CD14-positive monocyte (primary cell): ENCODE data around the gene SNRPA1. TPM values are rescaled to one million over a fixed set of nuclear protein-coding genes. Genes with fewer than 3 reads are reported as not detected.

Source experiments
- DNase-seq, 3 donors: peaks; one replicate each; pipeline ENCODE4 v3.0.0-alpha.2; 2011 to 2022
- H2AFZ ChIP-seq: 2 replicates; pipeline ENCODE4 v1.6.0; 2012; ENCODE audit warnings: mild to moderate bottlenecking, low read depth, low read length, inconsistent platforms; ENCODE audit not compliant: insufficient read depth, poor library complexity, severe bottlenecking
- H3K27ac ChIP-seq, 2 donors: 1 replicate in 1 of 2; 2 replicates in 1 of 2; pipeline ENCODE4 v1.5.1; 2012 to 2013; ENCODE audit warnings: low read length in 2 of 2, control low read depth in 1 of 2, inconsistent platforms in 1 of 2, low read depth in 1 of 2, mild to moderate bottlenecking in 1 of 2
- H3K27me3 ChIP-seq, 2 donors: one replicate each; pipeline versions ENCODE4 v1.6.0 to v1.6.1; 2011 to 2013; ENCODE audit warnings: low read length in 2 of 2; ENCODE audit not compliant: control insufficient read depth in 2 of 2, insufficient read depth in 2 of 2
- H3K36me3 ChIP-seq, 2 donors: replicated peaks in 1 of 2; 1 replicate in 1 of 2; 2 replicates in 1 of 2; pipeline versions ENCODE4 v1.5.1 to v1.6.1; 2012 to 2013; ENCODE audit warnings: low read length in 2 of 2, control low read depth in 1 of 2, inconsistent platforms in 1 of 2, mild to moderate bottlenecking in 1 of 2; ENCODE audit not compliant: insufficient read depth in 2 of 2, control insufficient read depth in 1 of 2
- H3K4me1 ChIP-seq, 2 donors: 1 replicate in 1 of 2; 2 replicates in 1 of 2; pipeline versions ENCODE4 v1.5.1 to v1.6.1; 2012 to 2013; ENCODE audit warnings: low read length in 2 of 2, control low read depth in 1 of 2, inconsistent platforms in 1 of 2, mild to moderate bottlenecking in 1 of 2, moderate library complexity in 1 of 2; ENCODE audit not compliant: insufficient read depth in 2 of 2, control insufficient read depth in 1 of 2
- H3K4me2 ChIP-seq: replicated peaks from 2 replicates; pipeline ENCODE3; 2012; ENCODE audit warnings: low read length, moderate library complexity, mild to moderate bottlenecking; ENCODE audit not compliant: poor library complexity, severe bottlenecking; ENCODE audit errors: extremely low read depth
- H3K4me3 ChIP-seq, 3 experiments: fragments of 200-600 bp in 1 of 3; sonication (generic) in 1 of 3; replicated peaks in 1 of 3; 1 replicate in 2 of 3; 2 replicates in 1 of 3; pipeline ENCODE4 v1.5.1; 2011 to 2013; ENCODE audit warnings: low read length in 3 of 3, mild to moderate bottlenecking in 3 of 3, control low read depth in 2 of 3, low read depth in 2 of 3, inconsistent platforms in 1 of 3, moderate library complexity in 1 of 3
- H3K79me2 ChIP-seq: 2 replicates; pipeline ENCODE4 v1.6.0; 2012; ENCODE audit warnings: mild to moderate bottlenecking, control low read depth, inconsistent platforms, low read length, moderate library complexity; ENCODE audit not compliant: insufficient read depth
- H3K9ac ChIP-seq: 2 replicates; pipeline ENCODE4 v1.6.0; 2017; ENCODE audit warnings: low read length, mild to moderate bottlenecking; ENCODE audit not compliant: insufficient read depth, poor library complexity, severe bottlenecking
- H3K9me3 ChIP-seq, 2 donors: replicated peaks in 1 of 2; 1 replicate in 1 of 2; 2 replicates in 1 of 2; pipeline versions ENCODE4 v1.5.1 to v1.6.1; 2012 to 2013; ENCODE audit warnings: low read length in 2 of 2, control low read depth in 1 of 2; ENCODE audit not compliant: control insufficient read depth in 1 of 2, insufficient read depth in 1 of 2
- H4K20me1 ChIP-seq: 2 replicates; pipeline ENCODE4 v1.6.0; 2012; ENCODE audit warnings: mild to moderate bottlenecking, low read length, control low read depth, moderate library complexity; ENCODE audit not compliant: insufficient read depth
- H3K27ac Mint-ChIP-seq, 7 donors: one replicate each; pipeline ENCODE4 v1.8.0; 2020; ENCODE audit warnings: mild to moderate bottlenecking in 7 of 7, mixed read lengths in 7 of 7, moderate library complexity in 6 of 7, inconsistent platforms in 2 of 7
- H3K27me3 Mint-ChIP-seq, 3 donors: one replicate each; pipeline ENCODE4 v1.8.0; 2021 to 2022; ENCODE audit warnings: low read depth in 3 of 3, mild to moderate bottlenecking in 3 of 3, mixed read lengths in 3 of 3, moderate library complexity in 3 of 3, inconsistent platforms in 1 of 3
- H3K36me3 Mint-ChIP-seq, 2 donors: one replicate each; pipeline ENCODE4 v1.8.0; 2020; ENCODE audit warnings: mixed read lengths in 2 of 2, inconsistent platforms in 1 of 2, mild to moderate bottlenecking in 1 of 2
- H3K4me1 Mint-ChIP-seq: one replicate; pipeline ENCODE4 v1.8.0; 2020; ENCODE audit warnings: mild to moderate bottlenecking, mixed read lengths
- H3K4me3 Mint-ChIP-seq, 2 donors: one replicate each; pipeline ENCODE4 v1.8.0; 2020; ENCODE audit warnings: mild to moderate bottlenecking in 2 of 2, mixed read lengths in 2 of 2, moderate library complexity in 1 of 2
- H3K9me3 Mint-ChIP-seq, 7 donors: one replicate each; pipeline ENCODE4 v1.8.0; 2020 to 2022; ENCODE audit warnings: mixed read lengths in 7 of 7, mild to moderate bottlenecking in 6 of 7, moderate library complexity in 6 of 7, inconsistent platforms in 2 of 7
- CTCF ChIP-seq: fragments of 200-600 bp; IDR thresholded peaks from one replicate; pipeline ENCODE4 v1.8.0; 2022; ENCODE audit warnings: antibody characterized with exemption, mild to moderate bottlenecking
- WGBS: methylation state at CpG from one replicate; pipeline ENCODE4 v1.1.5; 2013; ENCODE audit warnings: missing lambda C conversion rate; ENCODE audit not compliant: insufficient coverage; 5-methylcytosine and 5-hydroxymethylcytosine counted together
- intact Hi-C, 2 donors: fragments of 100-400 bp; cut with micrococcal nuclease; formaldehyde crosslinking; loops; one replicate each; pipeline versions ENCODE4 v1.15.0 to v1.15.1; 2023
- polyA plus RNA-seq, 3 donors: library from polyadenylated mRNA; depleted of rRNA in 1 of 3; unstranded in 2 of 3; stranded (reverse) in 1 of 3; fragments of 300-500 nt in 2 of 3; fragments of >200 nt in 1 of 3; fragmentation: Illumina TruSeq in 2 of 3; gene quantifications; 1 replicate in 2 of 3; 2 replicates in 1 of 3; pipeline ENCODE4 v1.2.3, GENCODE V29; 2012 to 2021

Gene SNRPA1
- polyA plus RNA-seq, 3 donors, result 23.8 to 65.5 (median 35.4) TPM

GRCh38 chr15:101329309-101329863, 34.3 kb upstream of the SNRPA1 start:
- Mint-ChIP-seq H3K9me3 (peaks cover 6 to 17% (median 11%) of the 10 kb centered on the region in 7 donors), H3K27me3 (peaks cover 23 to 40% (median 26%) of the 10 kb centered on the region in 3 donors), H3K27ac (peak overlapping the region in 1 of 7 donors; percentile 64), H3K36me3 (no peaks in the 10 kb centered on the region), H3K4me1 (no peaks in the 10 kb centered on the region), H3K4me3 (no peak overlapping the region)
- Histone ChIP-seq H3K79me2 (no peaks in the 10 kb centered on the region), H3K27me3 (peaks cover 0 to 4% of the 10 kb centered on the region in 2 donors), H2AFZ (no peak overlapping the region), H3K27ac (no peak overlapping the region), H3K4me3 (no peak overlapping the region), H3K9ac (no peak overlapping the region), H3K4me1 (peaks cover 0 to under 1% of the 10 kb centered on the region in 2 donors), H3K4me2 (no peak overlapping the region), H3K9me3 (peaks cover 16 to 17% of the 10 kb centered on the region in 2 donors), H4K20me1 (no peaks in the 10 kb centered on the region), H3K36me3 (no peaks in the 10 kb centered on the region)
- 77% methylated on average over 14 of the region's 14 CpGs for WGBS
- DNase-seq, result no peak
- no peak for TF ChIP-seq CTCF
- intact Hi-C loops, result no loop called here

GRCh38 chr15:101328001-101328400, 33.0 kb upstream of the SNRPA1 start:
- H3K4me2 ChIP-seq, result no peak overlapping the region
- Mint-ChIP-seq H3K9me3 (peaks cover 0 to 7% (median 5%) of the 10 kb centered on the region in 7 donors), H3K27ac (no peak overlapping the region)

More at GRCh38 chr15:101328001-101328400, 33.0 kb upstream of the SNRPA1 start:
- Histone ChIP-seq H3K27ac (no peak overlapping the region), H3K4me3 (no peak overlapping the region), H3K36me3 (no peaks in the 10 kb centered on the region), H2AFZ (no peak overlapping the region), H3K4me1 (no peaks in the 10 kb centered on the region), H3K9me3 (peaks cover 2 to 4% of the 10 kb centered on the region in 2 donors), H3K79me2 (no peaks in the 10 kb centered on the region), H3K9ac (no peak overlapping the region), H3K27me3 (peaks cover 0 to 4% of the 10 kb centered on the region in 2 donors), H4K20me1 (no peaks in the 10 kb centered on the region)
- no peaks in the 10 kb centered on the region for H3K4me1 Mint-ChIP-seq
- H3K36me3 Mint-ChIP-seq, result no peaks in the 10 kb centered on the region
- no peak overlapping the region for H3K4me3 Mint-ChIP-seq
- peaks cover 25 to 42% (median 28%) of the 10 kb centered on the region in 3 donors for H3K27me3 Mint-ChIP-seq
- TF ChIP-seq CTCF, result no peak
- intact Hi-C loops, result no loop called here
- DNase-seq, result no peak
- WGBS, result 83% methylated on average over 13 of the region's 14 CpGs
